K562 (cell line): ENCODE data around the gene MAP3K2.

ENCODE experiments used
- CBX3 ChIP-seq, 2 experiments: IDR thresholded peaks; 1 replicate in 1 of 2; 2 replicates in 1 of 2; pipeline ENCODE4 v1.6.1; 2012; ENCODE audit warnings: inconsistent platforms in 2 of 2, low read length in 2 of 2, borderline replicate concordance in 1 of 2, control low read depth in 1 of 2
- CTCF ChIP-seq, 3 experiments: IDR thresholded peaks in 2 of 3; conservative IDR thresholded peaks in 1 of 3; 2 replicates each; pipeline ENCODE4 v1.5.1; 2011 to 2012; ENCODE audit warnings: low read length in 3 of 3, mild to moderate bottlenecking in 3 of 3, control low read depth in 2 of 3, improper control_type of control experiment in 1 of 3, inconsistent platforms in 1 of 3, low read depth in 1 of 3, mixed read lengths in 1 of 3, moderate library complexity in 1 of 3; ENCODE audit not compliant: insufficient read depth in 2 of 3
- EP300 ChIP-seq: IDR thresholded peaks from 2 replicates; pipeline ENCODE4 v1.6.1; 2012; ENCODE audit warnings: low read length, improper control_type of control experiment
- NFATC3 ChIP-seq: fragments of 450-650 bp; IDR thresholded peaks from 2 replicates; pipeline ENCODE4 v1.6.1; 2017; ENCODE audit warnings: mild to moderate bottlenecking
- POLR2A ChIP-seq: fragments of 450-650 bp; conservative IDR thresholded peaks from 2 replicates; pipeline ENCODE4 v1.6.1; 2016
- SMARCA5 ChIP-seq: fragments of 450-650 bp; IDR thresholded peaks from 2 replicates; pipeline ENCODE4 v1.6.1; 2016
- USF2 ChIP-seq: sonication (generic); formaldehyde crosslinking; IDR thresholded peaks from 2 replicates; pipeline ENCODE4 v1.5.0; 2020; ENCODE audit warnings: missing genetic modification reagents
- ZNF274 ChIP-seq: IDR thresholded peaks from 2 replicates; pipeline ENCODE4 v1.6.1; 2011; ENCODE audit warnings: low read depth, mild to moderate bottlenecking, low read length, moderate library complexity, borderline replicate concordance
- TF ChIP-seq, protein P1 (sequence below): sonication (generic); formaldehyde crosslinking; IDR thresholded peaks from 2 replicates; pipeline ENCODE4 v1.9.0; 2022; ENCODE audit warnings: mild to moderate bottlenecking, missing genetic modification reagents
- TF ChIP-seq, protein P2 (sequence below): fragments of 450-650 bp; formaldehyde crosslinking; IDR thresholded peaks from 2 replicates; pipeline ENCODE4 v1.4.0; 2022; ENCODE audit warnings: missing genetic modification characterization

DNA sequence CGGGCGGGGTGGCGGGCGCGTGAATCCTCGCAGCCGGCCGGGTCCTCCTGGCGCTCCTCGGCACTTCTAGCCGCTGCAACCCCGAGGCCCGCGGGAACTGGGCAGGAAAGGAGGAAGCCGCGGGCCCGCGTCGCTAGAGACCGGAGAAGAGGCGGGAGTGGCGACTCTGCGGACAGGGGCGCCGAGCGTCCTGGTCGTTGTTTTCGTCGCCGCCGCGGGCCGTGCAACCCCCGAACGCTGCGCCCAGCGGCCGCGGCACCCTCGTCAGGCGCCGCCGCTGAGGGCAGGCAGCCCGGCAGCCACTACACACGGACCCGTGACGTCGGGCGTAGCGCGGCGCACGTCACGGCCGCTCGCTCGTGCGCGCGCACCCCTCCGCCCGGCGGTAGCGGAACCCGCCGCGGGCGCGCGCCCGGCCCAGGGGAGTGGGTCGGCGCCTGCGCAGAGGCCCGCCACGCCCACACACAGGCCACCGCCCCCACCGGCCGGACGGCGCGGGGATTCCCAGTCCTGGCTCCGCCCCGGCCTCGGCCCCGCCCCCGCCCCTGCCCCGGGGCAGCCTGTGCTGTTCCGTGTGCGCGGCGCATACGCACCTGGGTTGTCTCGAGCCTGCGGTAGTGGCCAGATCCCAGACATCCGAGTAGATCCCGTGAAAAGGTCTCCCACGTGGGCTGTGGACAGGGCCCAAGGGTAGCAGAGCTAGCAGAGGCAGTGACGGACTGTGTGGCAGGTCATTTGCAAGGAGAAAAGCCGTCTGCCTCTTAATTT, at the start of gene MAP3K2:
- TF ChIP-seq USF2 (CRISPR knock-in tag) (no peak), SMARCA5 (no peak), POLR2A (peak; percentile 81), ZNF274 (no peak), CTCF (IDR thresholded peaks at IDR 0.05 in 2 of 3, conservative IDR thresholded peaks at IDR 0.05 in 1 of 3; ENCODE audit: insufficient read depth in 2 of 3, low read depth in 1 of 3, low read length in 3 of 3) (no peak), NFATC3 (no peak), EP300 (peak; percentile 13; the same call in 1 of the 2 replicates), CBX3 (IDR thresholded peaks at IDR 0.05; ENCODE audit: borderline replicate concordance in 1 of 2, low read length in 2 of 2) (peak in 1 of 2 experiments; percentile 10; a peak in 1 of 3 replicates)
- TF ChIP-seq, protein P1, sequence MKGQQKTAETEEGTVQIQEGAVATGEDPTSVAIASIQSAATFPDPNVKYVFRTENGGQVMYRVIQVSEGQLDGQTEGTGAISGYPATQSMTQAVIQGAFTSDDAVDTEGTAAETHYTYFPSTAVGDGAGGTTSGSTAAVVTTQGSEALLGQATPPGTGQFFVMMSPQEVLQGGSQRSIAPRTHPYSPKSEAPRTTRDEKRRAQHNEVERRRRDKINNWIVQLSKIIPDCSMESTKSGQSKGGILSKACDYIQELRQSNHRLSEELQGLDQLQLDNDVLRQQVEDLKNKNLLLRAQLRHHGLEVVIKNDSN = peak; percentile 40; the same call in 1 of the 2 replicates
- TF ChIP-seq, protein P2, sequence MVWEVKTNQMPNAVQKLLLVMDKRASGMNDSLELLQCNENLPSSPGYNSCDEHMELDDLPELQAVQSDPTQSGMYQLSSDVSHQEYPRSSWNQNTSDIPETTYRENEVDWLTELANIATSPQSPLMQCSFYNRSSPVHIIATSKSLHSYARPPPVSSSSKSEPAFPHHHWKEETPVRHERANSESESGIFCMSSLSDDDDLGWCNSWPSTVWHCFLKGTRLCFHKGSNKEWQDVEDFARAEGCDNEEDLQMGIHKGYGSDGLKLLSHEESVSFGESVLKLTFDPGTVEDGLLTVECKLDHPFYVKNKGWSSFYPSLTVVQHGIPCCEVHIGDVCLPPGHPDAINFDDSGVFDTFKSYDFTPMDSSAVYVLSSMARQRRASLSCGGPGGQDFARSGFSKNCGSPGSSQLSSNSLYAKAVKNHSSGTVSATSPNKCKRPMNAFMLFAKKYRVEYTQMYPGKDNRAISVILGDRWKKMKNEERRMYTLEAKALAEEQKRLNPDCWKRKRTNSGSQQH (CRISPR knock-in tag) = no peak
